WTC11 (cell line): ENCODE measurements around the gene VCP. TPM values are rescaled to one million over a fixed set of nuclear protein-coding genes. Genes with fewer than 3 reads are reported as not detected.

ENCODE experiments used
- total RNA-seq: library from RNA; stranded (reverse); gene quantifications from 3 replicates; pipeline ENCODE4 v1.2.3, GENCODE V29; 2021

VCP gene
- total RNA-seq, 1 experiment from 2014 or later = 386 TPM

Other genes starting within 250 kb of the VCP start
- gene PHF24, start 114.3 kb downstream of the VCP start, total RNA-seq = 0.34 to 0.59 TPM (median 0.53 TPM) in 3 replicates
- 26.7 to 30.0 TPM (median 28.6 TPM) in 3 replicates for gene DNAJB5, start 82.9 kb downstream of the VCP start, total RNA-seq
- gene FANCG, start 7.3 kb upstream of the VCP start, total RNA-seq = 80.9 to 108 TPM (median 89.1 TPM) in 3 replicates
- 23.8 to 33.3 TPM (median 31.3 TPM) in 3 replicates for gene PIGO, start 24.0 kb upstream of the VCP start, total RNA-seq
- 208 to 214 TPM (median 210 TPM) in 3 replicates for gene STOML2, start 30.5 kb upstream of the VCP start, total RNA-seq
- gene ATOSB, start 43.2 kb upstream of the VCP start, total RNA-seq = 4.7 to 8.7 TPM (median 5.4 TPM) in 3 replicates
- gene UNC13B, start 89.4 kb upstream of the VCP start, total RNA-seq = 46.1 to 51.8 TPM (median 49.3 TPM) in 3 replicates